Gastrocnemius medialis (tissue), 4 donors: ENCODE measurements around the gene SLC29A2.

Experiments
- POLR2A ChIP-seq, 2 donors: fragments of 450-650 bp; IDR thresholded peaks; one replicate each; pipeline ENCODE4 v1.6.1; 2017; ENCODE audit warnings: antibody characterized with exemption in 2 of 2, mild to moderate bottlenecking in 2 of 2, moderate library complexity in 2 of 2
- TF ChIP-seq, protein P1 (sequence below), 5 experiments: fragments of 450-650 bp in 3 of 5; fragments of 200-600 bp in 2 of 5; sonication (generic) in 2 of 5; IDR thresholded peaks in 4 of 5; conservative IDR thresholded peaks in 1 of 5; 1 replicate in 4 of 5; 2 replicates in 1 of 5; pipeline ENCODE4 v1.5.1; 2016 to 2019; ENCODE audit warnings: antibody characterized with exemption in 5 of 5, mild to moderate bottlenecking in 3 of 5, moderate library complexity in 3 of 5

DNA sequence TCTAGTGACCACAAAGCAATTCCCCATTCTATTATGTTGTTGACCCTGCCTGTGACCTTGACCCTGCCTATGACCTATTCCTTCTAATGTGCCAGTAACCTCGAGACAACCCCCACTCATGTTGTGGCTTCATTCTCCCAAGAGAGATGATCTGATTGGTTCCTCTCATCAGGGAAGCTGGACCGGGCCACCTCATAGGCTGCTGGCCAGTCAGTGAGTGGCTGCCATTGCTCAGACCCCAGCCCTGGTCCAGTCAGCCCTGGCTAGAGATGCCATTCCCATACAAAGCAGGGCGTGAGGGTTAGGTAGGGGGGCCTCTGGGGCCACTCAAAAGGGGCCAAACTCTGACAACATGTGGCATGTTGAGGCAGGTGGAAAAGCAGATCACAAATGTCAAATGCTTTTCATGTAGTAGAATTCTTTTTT, 11.9 kb downstream of the SLC29A2 start:
- TF ChIP-seq, protein P1, sequence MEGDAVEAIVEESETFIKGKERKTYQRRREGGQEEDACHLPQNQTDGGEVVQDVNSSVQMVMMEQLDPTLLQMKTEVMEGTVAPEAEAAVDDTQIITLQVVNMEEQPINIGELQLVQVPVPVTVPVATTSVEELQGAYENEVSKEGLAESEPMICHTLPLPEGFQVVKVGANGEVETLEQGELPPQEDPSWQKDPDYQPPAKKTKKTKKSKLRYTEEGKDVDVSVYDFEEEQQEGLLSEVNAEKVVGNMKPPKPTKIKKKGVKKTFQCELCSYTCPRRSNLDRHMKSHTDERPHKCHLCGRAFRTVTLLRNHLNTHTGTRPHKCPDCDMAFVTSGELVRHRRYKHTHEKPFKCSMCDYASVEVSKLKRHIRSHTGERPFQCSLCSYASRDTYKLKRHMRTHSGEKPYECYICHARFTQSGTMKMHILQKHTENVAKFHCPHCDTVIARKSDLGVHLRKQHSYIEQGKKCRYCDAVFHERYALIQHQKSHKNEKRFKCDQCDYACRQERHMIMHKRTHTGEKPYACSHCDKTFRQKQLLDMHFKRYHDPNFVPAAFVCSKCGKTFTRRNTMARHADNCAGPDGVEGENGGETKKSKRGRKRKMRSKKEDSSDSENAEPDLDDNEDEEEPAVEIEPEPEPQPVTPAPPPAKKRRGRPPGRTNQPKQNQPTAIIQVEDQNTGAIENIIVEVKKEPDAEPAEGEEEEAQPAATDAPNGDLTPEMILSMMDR (IDR thresholded peaks at IDR 0.05 in 4 of 5, conservative IDR thresholded peaks at IDR 0.05 in 1 of 5) = no peak
- TF ChIP-seq POLR2A (IDR thresholded peaks at IDR 0.05) = no peak
